ENCODE data around the gene RAB18. TPM values are rescaled to one million over a fixed set of nuclear protein-coding genes. Genes with fewer than 3 reads are reported as not detected.

RAB18 gene
- total and polyA plus RNA-seq, 2 experiments from 2014 or later, result 35.5 to 77.2 TPM

DNA sequence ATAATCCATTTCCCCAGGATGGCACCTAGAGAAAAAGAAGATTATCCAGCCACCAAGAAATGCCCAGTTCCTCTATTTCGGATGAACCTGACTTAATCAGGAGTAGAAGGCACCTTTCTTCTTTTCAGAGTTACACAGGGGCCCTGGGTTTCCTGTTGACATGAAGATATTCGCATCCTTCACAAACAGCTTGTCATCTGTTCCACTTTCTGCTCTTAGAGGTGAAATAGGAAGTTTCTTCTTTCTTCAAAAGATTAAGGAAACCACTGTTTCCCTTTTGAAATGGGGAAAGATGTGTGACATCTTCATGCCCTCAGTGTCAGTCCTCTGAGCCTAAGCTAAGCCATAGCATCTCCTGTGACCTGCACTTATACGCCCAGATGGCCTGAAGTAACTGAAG lies 39.1 kb upstream of the RAB18 start:
- no peaks in the 10 kb centered on the region for H3K36me3 ChIP-seq (ENCODE audit: insufficient read depth)
- H3F3A ChIP-seq (replicated peaks; ENCODE audit: low read depth), result no peaks in the 10 kb centered on the region
- no peaks in the 10 kb centered on the region for H3K27me3 ChIP-seq (ENCODE audit: insufficient read depth)
- Mint-ChIP-seq H3K27ac (no peak overlapping the region), H3K27me3 (ENCODE audit: insufficient read depth, low read depth, poor library complexity) (peaks cover 3% of the 10 kb centered on the region), H3K9me3 (peaks cover 14% of the 10 kb centered on the region; the same call in 2 of the 3 replicates), H3K36me3 (ENCODE audit: low read depth) (peaks cover 8% of the 10 kb centered on the region; the same call in 2 of the 3 replicates), H3K4me3 (no peak overlapping the region), H3K4me1 (peaks cover 13% of the 10 kb centered on the region)
- TF ChIP-seq ZNF114 (CRISPR knock-in tag; IDR thresholded peaks at IDR 0.05) (no peak), NANOG (IDR thresholded peaks at IDR 0.05; ENCODE audit: borderline replicate concordance) (no peak), EZH2 (IDR thresholded peaks at IDR 0.05; ENCODE audit: low read depth, unreplicated experiment) (no peak), ZNF331 (CRISPR knock-in tag; IDR thresholded peaks at IDR 0.05; ENCODE audit: low read depth) (no peak), POLR2AphosphoS5 (IDR thresholded peaks at IDR 0.05; ENCODE audit: low read depth) (no peak), CREB1 (CRISPR knock-in tag; IDR thresholded peaks at IDR 0.05; ENCODE audit: low read depth) (no peak), STAT1 (IDR thresholded peaks at IDR 0.05; ENCODE audit: unreplicated experiment) (no peak), JUNB (IDR thresholded peaks at IDR 0.05; ENCODE audit: unreplicated experiment) (no peak), REST (IDR thresholded peaks at IDR 0.05; ENCODE audit: unreplicated experiment) (no peak), EZH2phosphoT487 (IDR thresholded peaks at IDR 0.05; ENCODE audit: unreplicated experiment) (no peak)
- TF ChIP-seq, protein P1, sequence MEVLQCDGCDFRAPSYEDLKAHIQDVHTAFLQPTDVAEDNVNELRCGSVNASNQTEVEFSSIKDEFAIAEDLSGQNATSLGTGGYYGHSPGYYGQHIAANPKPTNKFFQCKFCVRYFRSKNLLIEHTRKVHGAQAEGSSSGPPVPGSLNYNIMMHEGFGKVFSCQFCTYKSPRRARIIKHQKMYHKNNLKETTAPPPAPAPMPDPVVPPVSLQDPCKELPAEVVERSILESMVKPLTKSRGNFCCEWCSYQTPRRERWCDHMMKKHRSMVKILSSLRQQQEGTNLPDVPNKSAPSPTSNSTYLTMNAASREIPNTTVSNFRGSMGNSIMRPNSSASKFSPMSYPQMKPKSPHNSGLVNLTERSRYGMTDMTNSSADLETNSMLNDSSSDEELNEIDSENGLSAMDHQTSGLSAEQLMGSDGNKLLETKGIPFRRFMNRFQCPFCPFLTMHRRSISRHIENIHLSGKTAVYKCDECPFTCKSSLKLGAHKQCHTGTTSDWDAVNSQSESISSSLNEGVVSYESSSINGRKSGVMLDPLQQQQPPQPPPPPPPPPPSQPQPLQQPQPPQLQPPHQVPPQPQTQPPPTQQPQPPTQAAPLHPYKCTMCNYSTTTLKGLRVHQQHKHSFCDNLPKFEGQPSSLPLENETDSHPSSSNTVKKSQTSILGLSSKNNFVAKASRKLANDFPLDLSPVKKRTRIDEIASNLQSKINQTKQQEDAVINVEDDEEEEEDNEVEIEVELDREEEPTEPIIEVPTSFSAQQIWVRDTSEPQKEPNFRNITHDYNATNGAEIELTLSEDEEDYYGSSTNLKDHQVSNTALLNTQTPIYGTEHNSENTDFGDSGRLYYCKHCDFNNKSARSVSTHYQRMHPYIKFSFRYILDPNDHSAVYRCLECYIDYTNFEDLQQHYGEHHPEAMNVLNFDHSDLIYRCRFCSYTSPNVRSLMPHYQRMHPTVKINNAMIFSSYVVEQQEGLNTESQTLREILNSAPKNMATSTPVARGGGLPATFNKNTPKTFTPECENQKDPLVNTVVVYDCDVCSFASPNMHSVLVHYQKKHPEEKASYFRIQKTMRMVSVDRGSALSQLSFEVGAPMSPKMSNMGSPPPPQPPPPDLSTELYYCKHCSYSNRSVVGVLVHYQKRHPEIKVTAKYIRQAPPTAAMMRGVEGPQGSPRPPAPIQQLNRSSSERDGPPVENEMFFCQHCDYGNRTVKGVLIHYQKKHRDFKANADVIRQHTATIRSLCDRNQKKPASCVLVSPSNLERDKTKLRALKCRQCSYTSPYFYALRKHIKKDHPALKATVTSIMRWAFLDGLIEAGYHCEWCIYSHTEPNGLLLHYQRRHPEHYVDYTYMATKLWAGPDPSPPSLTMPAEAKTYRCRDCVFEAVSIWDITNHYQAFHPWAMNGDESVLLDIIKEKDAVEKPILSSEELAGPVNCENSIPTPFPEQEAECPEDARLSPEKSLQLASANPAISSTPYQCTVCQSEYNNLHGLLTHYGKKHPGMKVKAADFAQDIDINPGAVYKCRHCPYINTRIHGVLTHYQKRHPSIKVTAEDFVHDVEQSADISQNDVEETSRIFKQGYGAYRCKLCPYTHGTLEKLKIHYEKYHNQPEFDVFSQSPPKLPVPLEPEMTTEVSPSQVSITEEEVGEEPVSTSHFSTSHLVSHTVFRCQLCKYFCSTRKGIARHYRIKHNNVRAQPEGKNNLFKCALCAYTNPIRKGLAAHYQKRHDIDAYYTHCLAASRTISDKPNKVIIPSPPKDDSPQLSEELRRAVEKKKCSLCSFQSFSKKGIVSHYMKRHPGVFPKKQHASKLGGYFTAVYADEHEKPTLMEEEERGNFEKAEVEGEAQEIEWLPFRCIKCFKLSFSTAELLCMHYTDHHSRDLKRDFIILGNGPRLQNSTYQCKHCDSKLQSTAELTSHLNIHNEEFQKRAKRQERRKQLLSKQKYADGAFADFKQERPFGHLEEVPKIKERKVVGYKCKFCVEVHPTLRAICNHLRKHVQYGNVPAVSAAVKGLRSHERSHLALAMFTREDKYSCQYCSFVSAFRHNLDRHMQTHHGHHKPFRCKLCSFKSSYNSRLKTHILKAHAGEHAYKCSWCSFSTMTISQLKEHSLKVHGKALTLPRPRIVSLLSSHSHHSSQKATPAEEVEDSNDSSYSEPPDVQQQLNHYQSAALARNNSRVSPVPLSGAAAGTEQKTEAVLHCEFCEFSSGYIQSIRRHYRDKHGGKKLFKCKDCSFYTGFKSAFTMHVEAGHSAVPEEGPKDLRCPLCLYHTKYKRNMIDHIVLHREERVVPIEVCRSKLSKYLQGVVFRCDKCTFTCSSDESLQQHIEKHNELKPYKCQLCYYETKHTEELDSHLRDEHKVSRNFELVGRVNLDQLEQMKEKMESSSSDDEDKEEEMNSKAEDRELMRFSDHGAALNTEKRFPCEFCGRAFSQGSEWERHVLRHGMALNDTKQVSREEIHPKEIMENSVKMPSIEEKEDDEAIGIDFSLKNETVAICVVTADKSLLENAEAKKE (CRISPR knock-in tag; IDR thresholded peaks at IDR 0.05), result no peak
- TF ChIP-seq, protein P2, sequence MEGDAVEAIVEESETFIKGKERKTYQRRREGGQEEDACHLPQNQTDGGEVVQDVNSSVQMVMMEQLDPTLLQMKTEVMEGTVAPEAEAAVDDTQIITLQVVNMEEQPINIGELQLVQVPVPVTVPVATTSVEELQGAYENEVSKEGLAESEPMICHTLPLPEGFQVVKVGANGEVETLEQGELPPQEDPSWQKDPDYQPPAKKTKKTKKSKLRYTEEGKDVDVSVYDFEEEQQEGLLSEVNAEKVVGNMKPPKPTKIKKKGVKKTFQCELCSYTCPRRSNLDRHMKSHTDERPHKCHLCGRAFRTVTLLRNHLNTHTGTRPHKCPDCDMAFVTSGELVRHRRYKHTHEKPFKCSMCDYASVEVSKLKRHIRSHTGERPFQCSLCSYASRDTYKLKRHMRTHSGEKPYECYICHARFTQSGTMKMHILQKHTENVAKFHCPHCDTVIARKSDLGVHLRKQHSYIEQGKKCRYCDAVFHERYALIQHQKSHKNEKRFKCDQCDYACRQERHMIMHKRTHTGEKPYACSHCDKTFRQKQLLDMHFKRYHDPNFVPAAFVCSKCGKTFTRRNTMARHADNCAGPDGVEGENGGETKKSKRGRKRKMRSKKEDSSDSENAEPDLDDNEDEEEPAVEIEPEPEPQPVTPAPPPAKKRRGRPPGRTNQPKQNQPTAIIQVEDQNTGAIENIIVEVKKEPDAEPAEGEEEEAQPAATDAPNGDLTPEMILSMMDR (conservative IDR thresholded peaks at IDR 0.05; ENCODE audit: low read depth in 2 of 2), result no peak
- TF ChIP-seq, protein P3, sequence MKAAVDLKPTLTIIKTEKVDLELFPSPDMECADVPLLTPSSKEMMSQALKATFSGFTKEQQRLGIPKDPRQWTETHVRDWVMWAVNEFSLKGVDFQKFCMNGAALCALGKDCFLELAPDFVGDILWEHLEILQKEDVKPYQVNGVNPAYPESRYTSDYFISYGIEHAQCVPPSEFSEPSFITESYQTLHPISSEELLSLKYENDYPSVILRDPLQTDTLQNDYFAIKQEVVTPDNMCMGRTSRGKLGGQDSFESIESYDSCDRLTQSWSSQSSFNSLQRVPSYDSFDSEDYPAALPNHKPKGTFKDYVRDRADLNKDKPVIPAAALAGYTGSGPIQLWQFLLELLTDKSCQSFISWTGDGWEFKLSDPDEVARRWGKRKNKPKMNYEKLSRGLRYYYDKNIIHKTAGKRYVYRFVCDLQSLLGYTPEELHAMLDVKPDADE (IDR thresholded peaks at IDR 0.05), result no peak
- no peak overlapping the region for H3K4me3 ChIP-seq
- DNase-seq (ENCODE audit: low spot score) (no peak), ATAC-seq (no peak)
- no peaks in the 10 kb centered on the region for H3K79me2 ChIP-seq (replicated peaks; ENCODE audit: insufficient read depth)
- H3K9me2 ChIP-seq (ENCODE audit: insufficient read depth), result no peaks in the 10 kb centered on the region; the same call in 1 of the 2 replicates
- no peak overlapping the region; the same call in 1 of the 2 replicates for H2AFZ ChIP-seq
- no peaks in the 10 kb centered on the region for H4K20me1 ChIP-seq (replicated peaks; ENCODE audit: insufficient read depth)
- H3K4me1 ChIP-seq (ENCODE audit: insufficient read depth), result 0 out of 2 replicates have a peak, but pooled peaks cover 5% of the 10 kb centered on the region
- no peak overlapping the region for H3K27ac ChIP-seq (ENCODE audit: low read depth)
- no peak overlapping the region for H3K4me2 ChIP-seq
